GM18873 (cell line): ENCODE data around the gene GLDN.

Experiments
- ATAC-seq: cut with Tn5 transposase; IDR thresholded peaks from one replicate; pipeline ENCODE4 v1.9.1; 2021; ENCODE audit warnings: mild to moderate bottlenecking, moderate library complexity, moderate number of reproducible peaks; ENCODE audit not compliant: unreplicated experiment, low FRiP score

Gene GLDN

GRCh38 chr15:51321316-51321715 is 20.1 kb upstream of the GLDN start:
- ATAC-seq, result no peak

GRCh38 chr15:51322621-51323296 is 18.7 kb upstream of the GLDN start:
- no peak for ATAC-seq

- no peak for ATAC-seq
These were observed 17.7 kb upstream of the GLDN start for GRCh38 chr15:51323749-51324148.

- no peak for ATAC-seq
These were observed 16.3 kb upstream of the GLDN start for GRCh38 chr15:51325167-51325566.

- ATAC-seq, result no peak
These were observed 14.4 kb upstream of the GLDN start for GRCh38 chr15:51327081-51327480.

- no peak for ATAC-seq
These were observed 12.5 kb upstream of the GLDN start for GRCh38 chr15:51328926-51329325.

- ATAC-seq, result no peak
These were observed 10.3 kb upstream of the GLDN start for GRCh38 chr15:51331141-51331540.

- no peak for ATAC-seq
These were observed 9.0 kb upstream of the GLDN start for GRCh38 chr15:51332206-51333147.

GRCh38 chr15:51333571-51333970 is 7.9 kb upstream of the GLDN start:
- ATAC-seq, result no peak

GRCh38 chr15:51334011-51334451 is 7.4 kb upstream of the GLDN start:
- ATAC-seq, result no peak

GRCh38 chr15:51335087-51335486 is 6.4 kb upstream of the GLDN start:
- ATAC-seq, result no peak

GRCh38 chr15:51335538-51336410 is 5.7 kb upstream of the GLDN start:
- peak; percentile 67 for ATAC-seq

- ATAC-seq, result no peak
These were observed 3.0 kb upstream of the GLDN start, which contains the start of gene CYP19A1 for GRCh38 chr15:51338496-51338895. Gene CYP19A1, minus strand, starts transcription at chr15:51338596. Its CDS starts 95,684 bp downstream, at chr15:51242912.

- ATAC-seq, result no peak
These were observed 958 bp downstream of the GLDN start for GRCh38 chr15:51342227-51342999.

GRCh38 chr15:51343466-51343865 is 2.0 kb downstream of the GLDN start:
- ATAC-seq, result no peak

GRCh38 chr15:51346136-51346535 is 4.7 kb downstream of the GLDN start:
- ATAC-seq, result no peak

GRCh38 chr15:51348688-51349087 is 7.2 kb downstream of the GLDN start:
- peak; percentile 95 for ATAC-seq

- no peak for ATAC-seq
These were observed 7.8 kb downstream of the GLDN start for GRCh38 chr15:51349156-51349844.

- peak; percentile 42 for ATAC-seq
These were observed 9.3 kb downstream of the GLDN start for GRCh38 chr15:51350723-51351122.
